ENCODE measurements around the gene SLC10A1.
A peak's percentile ranks its signal among the peaks of the same experiment; 100 is the strongest.

SLC10A1 gene

GRCh38 chr14:69727860-69728259 lies 69.2 kb downstream of the SLC10A1 start:
- FAIRE-seq, result no peak
- no peak for DNase-seq (ENCODE audit: insufficient read length)

GRCh38 chr14:69726761-69727511 lies 70.1 kb downstream of the SLC10A1 start:
- peak; percentile 79 for DNase-seq (ENCODE audit: insufficient read length)
- TF ChIP-seq TAF1 (IDR thresholded peaks at IDR 0.05; ENCODE audit: borderline replicate concordance, low read depth, low read length), result 0 out of 2 replicates have a peak, but pooled peaks have one; percentile 27
- TF ChIP-seq POLR2A (IDR thresholded peaks at IDR 0.05; ENCODE audit: low read depth, low read length), result no peak
- peak; percentile 96 for FAIRE-seq

More at GRCh38 chr14:69727860-69728259, 69.2 kb downstream of the SLC10A1 start:
- TF ChIP-seq POLR2A (IDR thresholded peaks at IDR 0.05; ENCODE audit: low read depth, low read length) (no peak), TAF1 (IDR thresholded peaks at IDR 0.05; ENCODE audit: borderline replicate concordance, low read depth, low read length) (no peak)
